GM12892 (cell line): ENCODE data around the gene CHST11.

Experiments
- POLR2A ChIP-seq: IDR thresholded peaks from 2 replicates; pipeline ENCODE4 v1.6.1; 2011; ENCODE audit warnings: low read depth, low read length, control low read depth
- POLR2AphosphoS5 ChIP-seq: IDR thresholded peaks from 2 replicates; pipeline ENCODE4 v1.6.1; 2011; ENCODE audit warnings: low read depth, low read length, control low read depth
- TAF1 ChIP-seq: IDR thresholded peaks from 2 replicates; pipeline ENCODE4 v1.6.1; 2011; ENCODE audit warnings: low read depth, mild to moderate bottlenecking, control low read depth, low read length, borderline replicate concordance

GRCh38 chr12:104653730-104654664 lies 197.2 kb downstream of the CHST11 start:
- TF ChIP-seq POLR2A: no peak
- no peak for TF ChIP-seq POLR2AphosphoS5
- no peak for TF ChIP-seq TAF1
